ENCODE results near the gene CASZ1.

- TF ChIP-seq CTCF (IDR thresholded peaks at IDR 0.05) (no peak), POLR2A (IDR thresholded peaks at IDR 0.05) (no peak)
Observed at GRCh38 chr1:10835822-10836421, 39.5 kb upstream of the CASZ1 start.

Data from adrenal gland (tissue), 5 donors.